GM20000 (cell line): ENCODE measurements around the gene SELENBP1.

Experiments used
- DNase-seq: peaks from one replicate; pipeline ENCODE4 v3.0.0; 2012; ENCODE audit warnings: low spot score
- TF ChIP-seq, protein P1 (sequence below): IDR thresholded peaks from 2 replicates; pipeline ENCODE4 v1.5.1; 2012; ENCODE audit warnings: mild to moderate bottlenecking, control low read depth; ENCODE audit errors: extremely low read depth, missing control alignments

SELENBP1 gene

DNA sequence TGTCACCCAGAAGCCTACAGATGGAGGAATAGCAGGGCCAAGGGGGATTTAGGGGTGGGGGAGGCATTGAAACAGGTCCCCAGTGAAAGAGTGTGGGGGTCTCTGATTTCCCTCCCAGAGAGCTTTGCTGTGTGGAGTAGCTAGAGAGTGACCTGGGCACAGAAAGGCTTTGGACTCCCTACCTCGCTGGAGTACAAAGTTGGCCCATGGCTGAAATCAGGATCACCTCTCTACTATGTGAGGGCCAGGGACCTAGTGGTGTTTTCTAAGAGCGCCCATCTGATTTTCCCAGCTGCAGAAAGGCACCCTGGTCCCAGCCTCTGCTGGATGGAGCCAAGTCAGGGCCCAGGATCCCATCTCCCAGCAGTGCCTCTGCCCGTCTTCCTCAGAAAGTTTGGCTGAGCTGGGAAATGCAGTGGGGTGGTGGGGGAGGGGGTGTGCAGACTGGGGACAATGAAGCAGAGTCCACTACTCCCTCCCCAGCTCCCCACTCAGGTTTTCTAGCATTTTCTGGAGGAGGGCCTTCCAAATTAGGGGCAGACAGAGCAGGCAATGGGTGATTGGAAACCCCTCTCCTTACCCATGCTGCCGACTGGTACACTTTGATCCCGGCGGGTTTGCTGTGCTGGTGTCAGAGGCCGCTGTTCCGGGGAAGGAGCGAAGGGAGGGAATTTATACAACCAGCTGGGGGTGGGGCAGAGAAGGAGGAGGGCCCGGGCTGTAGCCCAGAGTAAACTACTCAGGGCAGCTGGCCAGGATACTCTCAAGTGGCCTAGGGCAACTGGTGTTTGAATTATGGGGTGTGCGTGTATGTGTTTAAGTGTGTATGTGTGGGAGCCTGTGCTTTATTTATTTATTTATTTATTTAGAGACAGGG, at the start of gene SELENBP1:
SELENBP1 (minus strand) TSS at position 648 of the 877 bp plus-strand sequence; CDS start at position 584, 64 bp downstream.
- DNase-seq = no peak
- TF ChIP-seq, protein P1, sequence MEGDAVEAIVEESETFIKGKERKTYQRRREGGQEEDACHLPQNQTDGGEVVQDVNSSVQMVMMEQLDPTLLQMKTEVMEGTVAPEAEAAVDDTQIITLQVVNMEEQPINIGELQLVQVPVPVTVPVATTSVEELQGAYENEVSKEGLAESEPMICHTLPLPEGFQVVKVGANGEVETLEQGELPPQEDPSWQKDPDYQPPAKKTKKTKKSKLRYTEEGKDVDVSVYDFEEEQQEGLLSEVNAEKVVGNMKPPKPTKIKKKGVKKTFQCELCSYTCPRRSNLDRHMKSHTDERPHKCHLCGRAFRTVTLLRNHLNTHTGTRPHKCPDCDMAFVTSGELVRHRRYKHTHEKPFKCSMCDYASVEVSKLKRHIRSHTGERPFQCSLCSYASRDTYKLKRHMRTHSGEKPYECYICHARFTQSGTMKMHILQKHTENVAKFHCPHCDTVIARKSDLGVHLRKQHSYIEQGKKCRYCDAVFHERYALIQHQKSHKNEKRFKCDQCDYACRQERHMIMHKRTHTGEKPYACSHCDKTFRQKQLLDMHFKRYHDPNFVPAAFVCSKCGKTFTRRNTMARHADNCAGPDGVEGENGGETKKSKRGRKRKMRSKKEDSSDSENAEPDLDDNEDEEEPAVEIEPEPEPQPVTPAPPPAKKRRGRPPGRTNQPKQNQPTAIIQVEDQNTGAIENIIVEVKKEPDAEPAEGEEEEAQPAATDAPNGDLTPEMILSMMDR = no peak

DNA sequence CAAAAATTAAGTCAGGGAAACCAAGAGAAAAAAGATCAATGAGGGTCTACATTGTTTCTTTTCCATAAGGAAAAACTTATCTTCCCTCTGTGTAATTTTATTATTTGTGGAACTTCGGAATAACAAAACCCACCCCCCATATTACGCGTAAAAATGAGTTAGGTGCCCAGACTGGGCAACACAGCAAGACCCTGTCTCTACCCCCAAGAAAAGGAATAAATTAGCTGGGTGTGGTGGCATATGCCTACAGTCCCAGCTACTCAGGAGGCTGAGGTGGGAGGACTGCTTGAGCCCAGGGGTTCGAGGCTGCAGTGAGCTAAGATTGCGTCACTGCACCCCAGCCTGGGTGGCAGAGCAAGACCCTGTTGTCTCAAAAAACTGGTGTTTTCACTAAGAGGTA, 47.3 kb upstream of the SELENBP1 start:
- TF ChIP-seq, protein P1 = no peak
- DNase-seq = no peak

DNA sequence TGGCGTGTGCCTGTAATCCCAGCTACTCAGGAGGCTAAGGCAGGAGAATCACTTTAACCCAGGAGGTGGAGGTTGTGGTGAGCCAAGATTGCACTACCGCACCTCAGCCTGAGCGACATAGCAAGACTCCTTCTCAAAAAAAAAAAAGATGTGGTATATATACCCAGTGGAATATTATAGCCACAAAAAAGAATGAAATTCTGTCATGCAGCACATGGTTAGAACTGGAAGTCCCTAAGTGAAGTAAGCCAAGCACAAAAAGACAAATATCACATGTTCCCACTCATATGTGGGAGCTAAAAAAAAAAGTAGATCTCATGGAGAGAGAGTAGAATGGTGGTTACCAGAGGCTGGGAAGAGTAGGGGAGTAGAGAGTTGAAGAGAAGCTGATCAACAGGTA, 45.6 kb upstream of the SELENBP1 start:
- TF ChIP-seq, protein P1 = no peak
- DNase-seq = no peak

DNA sequence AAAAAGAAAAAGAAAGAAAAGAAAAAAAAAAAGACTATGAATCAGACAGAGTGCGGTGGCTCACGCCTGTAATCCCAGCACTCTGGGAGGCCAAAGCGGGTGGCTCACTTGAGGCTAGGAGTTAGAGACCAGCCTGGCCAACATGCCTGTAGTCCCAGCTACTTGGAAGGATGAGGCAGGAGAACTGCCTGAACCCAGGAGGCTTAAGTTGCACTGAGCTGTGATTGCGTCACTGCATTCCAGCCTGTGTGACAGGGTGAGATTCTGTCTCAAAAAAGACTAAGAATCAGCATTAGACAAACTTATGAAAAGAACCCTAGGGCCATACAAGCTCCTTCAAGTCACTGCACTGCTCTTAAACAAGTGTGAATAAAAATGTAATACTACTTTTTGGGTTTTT, 43.7 kb upstream of the SELENBP1 start:
- TF ChIP-seq, protein P1 = no peak
- no peak for DNase-seq

DNA sequence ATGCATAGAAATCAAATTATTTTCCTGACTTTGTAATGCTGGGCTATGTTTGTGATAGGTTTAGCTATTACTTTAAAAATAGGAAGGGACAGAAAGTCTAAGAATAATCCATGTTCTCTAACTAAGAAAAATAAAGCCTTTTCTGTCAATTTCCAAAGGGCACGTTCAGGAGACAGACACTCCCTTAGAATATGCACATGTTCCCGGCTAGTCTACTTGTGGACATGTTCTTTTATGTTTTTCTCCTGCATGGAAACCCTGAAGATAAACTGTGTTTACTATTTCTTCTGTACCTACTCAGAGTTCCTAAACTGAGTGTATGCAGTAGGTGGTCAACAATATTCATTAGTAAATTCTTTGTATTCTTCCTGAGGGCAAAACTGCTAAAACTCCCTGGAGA, 39.4 kb upstream of the SELENBP1 start:
- no peak for DNase-seq
- TF ChIP-seq, protein P1 = no peak

DNA sequence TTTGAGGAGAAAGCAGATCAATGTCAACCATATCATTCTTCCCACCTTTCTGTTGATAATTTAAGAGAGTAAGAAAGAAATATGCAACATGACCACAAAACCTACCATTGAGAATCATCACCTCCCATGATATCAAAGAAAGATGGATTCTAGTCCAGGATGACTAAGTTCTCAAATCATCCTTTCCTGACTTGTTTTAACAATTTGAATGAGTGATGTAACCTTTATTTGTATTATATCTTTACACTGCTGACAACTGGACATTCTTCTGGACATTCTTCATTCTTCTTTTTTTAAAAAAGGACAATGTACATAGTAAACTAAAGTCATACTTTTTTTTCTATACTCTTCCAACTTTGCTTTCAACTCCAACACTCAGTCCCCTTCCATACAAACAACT, 36.4 kb upstream of the SELENBP1 start:
- DNase-seq = no peak
- TF ChIP-seq, protein P1 = no peak

DNA sequence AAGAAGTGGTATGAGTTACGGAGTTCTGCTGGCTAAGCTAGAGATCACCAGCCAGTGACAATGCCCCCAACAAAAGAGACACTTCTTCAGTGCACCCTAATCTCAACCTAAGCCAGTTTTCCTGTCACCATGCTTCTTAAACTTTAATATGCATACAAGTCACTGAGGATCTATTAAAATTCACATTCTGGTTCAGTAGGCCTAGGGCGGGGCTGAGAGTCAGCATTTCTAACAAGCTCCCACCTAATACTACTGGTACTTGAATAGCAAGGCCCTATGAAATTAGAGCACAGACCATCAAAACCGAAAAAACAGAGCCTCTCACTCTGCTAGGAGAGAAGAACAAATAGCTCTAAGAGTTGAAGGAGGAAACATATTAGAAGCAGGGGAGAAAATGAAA, 34.8 kb upstream of the SELENBP1 start:
- DNase-seq = no peak
- TF ChIP-seq, protein P1 = no peak
